GM12878 (cell line): ENCODE measurements around the gene FHOD3. TPM values are rescaled to one million over a fixed set of nuclear protein-coding genes. Genes with fewer than 3 reads are reported as not detected.

Experiments used
- ATAC-seq: fragments of 200-7000 bp; cut with Tn5 transposase; 3 replicates; pipeline ENCODE4 v1.9.1; 2020; ENCODE audit warnings: mild to moderate bottlenecking, moderate library complexity
- BruUV-seq: library from RNA; stranded (reverse); fragments of 400-500 nt; replicated peaks from 2 replicates; lab custom pipeline; 2021; lab: Mats Ljungman, UMichigan
- CTCF ChIA-PET: fragments of 300-600 bp; sonication (Branson Sonifier 250); formaldehyde crosslinking; extraction: SDS; loops from one replicate; lab custom pipeline; 2021; ENCODE audit warnings: inconsistent platforms; lab: Yijun Ruan, JAX
- POLR2A ChIA-PET: fragments of 350-600 bp; formaldehyde crosslinking; extraction: SDS; loops from one replicate; lab custom pipeline; 2021; ENCODE audit warnings: inconsistent platforms; lab: Charles Lee
- RAD21 ChIA-PET: fragments of 300-600 bp; sonication (Branson Sonifier 250); formaldehyde crosslinking; loops from one replicate; lab custom pipeline; 2023; ENCODE audit warnings: antibody characterized with exemption; ENCODE audit not compliant: unreplicated experiment; lab: Charles Lee
- SMC1A ChIA-PET: fragments of 300-600 bp; sonication (Branson Sonifier 250); formaldehyde crosslinking; loops from one replicate; lab custom pipeline; 2023; ENCODE audit not compliant: unreplicated experiment, uncharacterized antibody; lab: Charles Lee
- DNase-seq: peaks from one replicate; pipeline ENCODE4 v3.0.0-alpha.2; 2011; ENCODE audit warnings: low read depth, low spot score
- FAIRE-seq: peaks from 3 replicates; lab custom pipeline; 2011; peaks lifted over from hg19 to GRCh38; lab: Jason Lieb, UNC
- H2AFZ ChIP-seq: 2 replicates; pipeline ENCODE4 v1.6.0; 2011; ENCODE audit warnings: low read depth, low read length, control low read depth; ENCODE audit not compliant: control insufficient read depth
- H3K27ac ChIP-seq: 2 replicates; pipeline ENCODE4 v1.5.1; 2011; ENCODE audit warnings: control low read depth; ENCODE audit not compliant: control insufficient read depth, insufficient read depth
- H3K27me3 ChIP-seq, 2 experiments: replicated peaks in 1 of 2; 2 replicates each; pipeline versions ENCODE4 v1.6.0 to v1.6.1; 2011; ENCODE audit warnings: low read length in 1 of 2; ENCODE audit not compliant: control insufficient read depth in 2 of 2, insufficient read depth in 2 of 2
- H3K36me3 ChIP-seq, 2 experiments: 2 replicates each; pipeline ENCODE4 v1.5.1; 2011; ENCODE audit warnings: low read length in 1 of 2; ENCODE audit not compliant: control insufficient read depth in 2 of 2, insufficient read depth in 2 of 2
- H3K4me1 ChIP-seq: 2 replicates; pipeline ENCODE4 v1.6.1; 2011; ENCODE audit warnings: mild to moderate bottlenecking, low read length, moderate library complexity, mixed read lengths; ENCODE audit not compliant: control insufficient read depth, insufficient read depth
- H3K4me2 ChIP-seq: 2 replicates; pipeline ENCODE4 v1.6.0; 2011; ENCODE audit warnings: control low read depth; ENCODE audit not compliant: control insufficient read depth, insufficient read depth
- H3K4me3 ChIP-seq: fragments of 200-600 bp; sonication (generic); 2 replicates; pipeline ENCODE4 v1.5.1; 2016
- H3K79me2 ChIP-seq: 2 replicates; pipeline ENCODE4 v1.6.0; 2011; ENCODE audit warnings: low read length; ENCODE audit not compliant: control insufficient read depth, insufficient read depth
- H3K9ac ChIP-seq: 2 replicates; pipeline ENCODE4 v1.8.0; 2011; ENCODE audit warnings: low read length, control low read depth, mixed read lengths; ENCODE audit not compliant: control insufficient read depth, insufficient read depth
- H3K9me3 ChIP-seq: replicated peaks from 3 replicates; pipeline ENCODE4 v1.5.1; 2011; ENCODE audit warnings: mild to moderate bottlenecking, low read length; ENCODE audit not compliant: control insufficient read depth, insufficient read depth
- H4K20me1 ChIP-seq: 2 replicates; pipeline ENCODE4 v1.6.0; 2011; ENCODE audit not compliant: control insufficient read depth, insufficient read depth
- CUX1 ChIP-seq: IDR thresholded peaks from 2 replicates; pipeline ENCODE4 v1.6.1; 2012; ENCODE audit warnings: improper control_type of control experiment, low read depth, low read length; ENCODE audit not compliant: insufficient replicate concordance
- JUNB ChIP-seq: IDR thresholded peaks from 2 replicates; pipeline ENCODE4 v1.6.1; 2016; ENCODE audit warnings: antibody characterized with exemption, mild to moderate bottlenecking
- JUND ChIP-seq: IDR thresholded peaks from 2 replicates; pipeline ENCODE4 v1.6.1; 2012; ENCODE audit warnings: low read depth, mild to moderate bottlenecking, low read length, improper control_type of control experiment, moderate library complexity
- KLF5 ChIP-seq: fragments of 450-650 bp; IDR thresholded peaks from 2 replicates; pipeline ENCODE4 v1.6.1; 2014; ENCODE audit warnings: mild to moderate bottlenecking; ENCODE audit not compliant: partially characterized antibody
- PKNOX1 ChIP-seq: fragments of 450-650 bp; IDR thresholded peaks from 2 replicates; pipeline ENCODE4 v1.6.1; 2016; ENCODE audit warnings: mild to moderate bottlenecking
- RAD21 ChIP-seq: IDR thresholded peaks from 2 replicates; pipeline ENCODE4 v1.6.1; 2011; ENCODE audit warnings: mild to moderate bottlenecking, low read depth, low read length, moderate library complexity; ENCODE audit not compliant: insufficient read depth
- RUNX3 ChIP-seq: IDR thresholded peaks from 2 replicates; pipeline ENCODE4 v1.6.1; 2012; ENCODE audit warnings: low read length, inconsistent platforms
- SREBF1 ChIP-seq: IDR thresholded peaks from 2 replicates; pipeline ENCODE4 v1.6.1; 2012; ENCODE audit warnings: mild to moderate bottlenecking, low read length
- TARDBP ChIP-seq: IDR thresholded peaks from 2 replicates; pipeline ENCODE4 v1.6.1; 2016; ENCODE audit warnings: borderline replicate concordance
- TCF12 ChIP-seq: IDR thresholded peaks from 2 replicates; pipeline ENCODE4 v1.6.1; 2011; ENCODE audit warnings: low read depth, mild to moderate bottlenecking, low read length
- TCF3 ChIP-seq: IDR thresholded peaks from 2 replicates; pipeline ENCODE4 v1.6.1; 2012; ENCODE audit warnings: low read depth, mild to moderate bottlenecking, low read length, borderline replicate concordance; ENCODE audit not compliant: insufficient read depth
- TCF7 ChIP-seq: IDR thresholded peaks from 2 replicates; pipeline ENCODE4 v1.6.1; 2014; ENCODE audit warnings: antibody characterized with exemption, borderline replicate concordance
- ZNF24 ChIP-seq: fragments of 450-650 bp; IDR thresholded peaks from 2 replicates; pipeline ENCODE4 v1.6.1; 2017; ENCODE audit warnings: antibody characterized with exemption, mild to moderate bottlenecking
- ZNF384 ChIP-seq: IDR thresholded peaks from 2 replicates; pipeline ENCODE4 v1.6.1; 2012; ENCODE audit warnings: low read depth, mild to moderate bottlenecking, low read length, improper control_type of control experiment, borderline replicate concordance
- WGBS: methylation state at CpG from one replicate; pipeline ENCODE4 v1.1.6; 2016; ENCODE audit warnings: low lambda C conversion rate; ENCODE audit not compliant: insufficient replicate concordance, insufficient coverage; ENCODE audit errors: missing lambda C conversion rate; 5-methylcytosine and 5-hydroxymethylcytosine counted together
- in situ Hi-C: fragments of 300-500 bp; cut with MboI; formaldehyde crosslinking; loops from 9 replicates; pipeline ENCODE4 v1.14.3; 2018; ENCODE audit warnings: mixed read lengths
- intact Hi-C: fragments of 100-400 bp; cut with micrococcal nuclease; formaldehyde crosslinking; loops from one replicate; pipeline ENCODE4 v1.14.2; 2022; ENCODE audit not compliant: unreplicated experiment
- polyA plus RNA-seq, 11 experiments: library from polyadenylated mRNA; depleted of rRNA in 4 of 11; unstranded in 6 of 11; stranded (reverse) in 5 of 11; fragments of >200 nt; fragmentation: Nextera tagmentation in 4 of 11; fragmentation: Illumina TruSeq in 1 of 11; extraction: Ambion mirVana in 4 of 11; extraction: Trizol in 1 of 11; gene quantifications; 1 replicate in 1 of 11; 2 replicates in 10 of 11; pipeline versions ENCODE4 v1.2.1 to v1.2.3, GENCODE V29; 2011 to 2016; ENCODE audit warnings: inconsistent platforms in 2 of 11, missing spikeins in 2 of 11, low read depth in 1 of 11
- total RNA-seq, 4 experiments: library from RNA; depleted of rRNA in 3 of 4; stranded (reverse); fragments of >200 nt in 3 of 4; fragmentation: Illumina TruSeq in 1 of 4; extraction: Trizol in 1 of 4; gene quantifications; 2 replicates each; pipeline versions ENCODE4 v1.2.1 to v1.2.3, GENCODE V29; 2013 to 2021
- TF ChIP-seq, protein P1 (sequence below): fragments of 450-650 bp; conservative IDR thresholded peaks from 2 replicates; pipeline ENCODE4 v1.6.1; 2017; ENCODE audit warnings: mild to moderate bottlenecking, moderate library complexity
- TF ChIP-seq, protein P2 (sequence below): IDR thresholded peaks from 2 replicates; pipeline ENCODE4 v1.6.1; 2012; ENCODE audit warnings: low read length, inconsistent platforms

The FHOD3 gene
- total and polyA plus RNA-seq, 10 of the 15 experiments (the other 5 are each of a cell fraction or from before 2014, with no cell fraction given), result 0.77 to 26.7 (median 10.4) TPM

- no peaks in the 10 kb centered on the region; the same call in 1 of the 2 replicates for H3K4me1 ChIP-seq
- CTCF ChIA-PET, result interaction anchor here (1.1 to 2.4 kb wide), 2 partner anchors 12 to 33 kb away, joined by 3 to 7 read pairs; no protein-coding TSS in a partner anchor
- WGBS, result 46% methylated on average over 5 of the region's 5 CpGs
- no peaks in the 10 kb centered on the region for H3K27me3 ChIP-seq
- SMC1A ChIA-PET, result interaction anchor here (0.7 to 50.9 kb wide), 7 partner anchors 2 to 189 kb away, joined by 3 to 1180 read pairs (median 4); no protein-coding TSS in a partner anchor
- H4K20me1 ChIP-seq, result no peaks in the 10 kb centered on the region
- no peaks in the 10 kb centered on the region; a peak in 1 of 4 replicates for H3K36me3 ChIP-seq
- H3K79me2 ChIP-seq, result no peaks in the 10 kb centered on the region
- in situ Hi-C loops, result no loop called here
- RAD21 ChIA-PET, result interaction anchor here (1.8 to 1.9 kb wide), 2 partner anchors 10 to 112 kb away, joined by 3 to 8 read pairs; no protein-coding TSS in a partner anchor
- H3K9me3 ChIP-seq, result no peaks in the 10 kb centered on the region
- DNase-seq (no peak), FAIRE-seq (no peak), ATAC-seq (peak; percentile 26)
- no peak overlapping the region for H3K4me3 ChIP-seq
- no peak overlapping the region for H3K9ac ChIP-seq
- POLR2A ChIA-PET, result no interaction called here
- no peak overlapping the region for H3K4me2 ChIP-seq
- H3K27ac ChIP-seq, result no peak overlapping the region
- H2AFZ ChIP-seq, result no peak overlapping the region
- intact Hi-C loops, result no loop called here
- BruUV-seq, result no TSS peak
- TF ChIP-seq JUND (no peak), ZNF384 (no peak), CUX1 (no peak), ZNF24 (no peak), JUNB (no peak), RAD21 (no peak), TCF12 (no peak), PKNOX1 (no peak), SREBF1 (no peak), TCF3 (no peak), TCF7 (no peak), KLF5 (no peak), TARDBP (no peak), RUNX3 (no peak)
- TF ChIP-seq, protein P1, sequence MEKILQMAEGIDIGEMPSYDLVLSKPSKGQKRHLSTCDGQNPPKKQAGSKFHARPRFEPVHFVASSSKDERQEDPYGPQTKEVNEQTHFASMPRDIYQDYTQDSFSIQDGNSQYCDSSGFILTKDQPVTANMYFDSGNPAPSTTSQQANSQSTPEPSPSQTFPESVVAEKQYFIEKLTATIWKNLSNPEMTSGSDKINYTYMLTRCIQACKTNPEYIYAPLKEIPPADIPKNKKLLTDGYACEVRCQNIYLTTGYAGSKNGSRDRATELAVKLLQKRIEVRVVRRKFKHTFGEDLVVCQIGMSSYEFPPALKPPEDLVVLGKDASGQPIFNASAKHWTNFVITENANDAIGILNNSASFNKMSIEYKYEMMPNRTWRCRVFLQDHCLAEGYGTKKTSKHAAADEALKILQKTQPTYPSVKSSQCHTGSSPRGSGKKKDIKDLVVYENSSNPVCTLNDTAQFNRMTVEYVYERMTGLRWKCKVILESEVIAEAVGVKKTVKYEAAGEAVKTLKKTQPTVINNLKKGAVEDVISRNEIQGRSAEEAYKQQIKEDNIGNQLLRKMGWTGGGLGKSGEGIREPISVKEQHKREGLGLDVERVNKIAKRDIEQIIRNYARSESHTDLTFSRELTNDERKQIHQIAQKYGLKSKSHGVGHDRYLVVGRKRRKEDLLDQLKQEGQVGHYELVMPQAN, result no peak
- TF ChIP-seq, protein P2, sequence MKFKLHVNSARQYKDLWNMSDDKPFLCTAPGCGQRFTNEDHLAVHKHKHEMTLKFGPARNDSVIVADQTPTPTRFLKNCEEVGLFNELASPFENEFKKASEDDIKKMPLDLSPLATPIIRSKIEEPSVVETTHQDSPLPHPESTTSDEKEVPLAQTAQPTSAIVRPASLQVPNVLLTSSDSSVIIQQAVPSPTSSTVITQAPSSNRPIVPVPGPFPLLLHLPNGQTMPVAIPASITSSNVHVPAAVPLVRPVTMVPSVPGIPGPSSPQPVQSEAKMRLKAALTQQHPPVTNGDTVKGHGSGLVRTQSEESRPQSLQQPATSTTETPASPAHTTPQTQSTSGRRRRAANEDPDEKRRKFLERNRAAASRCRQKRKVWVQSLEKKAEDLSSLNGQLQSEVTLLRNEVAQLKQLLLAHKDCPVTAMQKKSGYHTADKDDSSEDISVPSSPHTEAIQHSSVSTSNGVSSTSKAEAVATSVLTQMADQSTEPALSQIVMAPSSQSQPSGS, result no peak
These were observed 85.3 kb downstream of the FHOD3 start for GRCh38 chr18:36382854-36383253.
